Hippocampal formation (tissue), 2 donors: ENCODE data around the gene RPS6KA2.
"Not testable (repeated sequence)": the region's sequence is repeated elsewhere in the genome, so short reads cannot be mapped to it uniquely, and the experiment has no call there.

Source experiments
- DNase-seq, 2 donors: peaks; one replicate each; lab custom pipeline; 2025; lab: John Stamatoyannopoulos, UW

The RPS6KA2 gene

DNA sequence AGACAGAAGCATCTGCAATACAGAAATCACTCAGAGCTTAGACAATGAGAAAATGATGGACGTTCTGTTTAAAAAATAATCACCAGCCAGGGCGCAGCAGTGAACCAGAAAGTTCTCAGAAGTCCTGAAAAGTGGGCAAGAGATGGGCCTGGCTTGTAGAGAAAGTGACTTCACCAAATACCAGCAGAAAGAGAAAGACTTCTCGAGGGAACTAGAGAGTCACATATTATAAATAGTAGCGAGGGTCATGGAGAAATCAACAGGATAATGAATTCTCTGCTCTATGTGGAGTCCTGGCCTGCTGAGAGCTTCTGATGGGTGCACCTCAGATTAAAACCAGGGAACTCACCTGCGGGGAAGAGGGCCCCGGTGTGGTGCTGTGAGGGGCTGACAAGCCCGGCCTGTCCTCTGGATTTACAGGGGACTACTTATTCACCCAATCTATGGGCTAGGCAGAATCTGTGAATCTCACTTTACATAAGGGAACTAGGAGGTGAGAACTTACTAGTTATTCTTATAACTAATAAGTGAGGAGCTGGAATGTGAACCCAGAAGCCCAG, 35.0 kb downstream of the RPS6KA2 start:
- no peak for DNase-seq

DNA sequence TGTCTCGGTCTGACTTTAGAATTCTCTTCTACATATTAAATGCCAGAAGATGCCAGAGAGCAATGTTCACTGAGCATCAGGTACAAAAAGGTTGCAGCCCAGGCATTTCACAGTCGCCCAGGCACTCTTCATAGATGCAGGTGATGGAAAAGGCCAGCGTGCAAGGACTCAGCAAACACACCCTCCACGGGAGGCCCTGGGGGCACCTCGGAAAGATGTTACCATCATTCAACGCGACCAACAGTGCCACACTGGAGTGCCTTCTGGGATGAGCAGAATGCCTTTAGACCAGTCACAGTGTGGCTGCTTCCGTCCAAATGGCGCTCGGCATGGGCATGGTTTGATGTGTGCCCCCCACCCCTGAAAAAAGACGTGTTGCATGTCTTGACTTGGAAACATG, 36.0 kb downstream of the RPS6KA2 start:
- no peak for DNase-seq

GRCh38 chr6:166589786-166590574, 37.1 kb downstream of the RPS6KA2 start:
- DNase-seq: no peak

DNA sequence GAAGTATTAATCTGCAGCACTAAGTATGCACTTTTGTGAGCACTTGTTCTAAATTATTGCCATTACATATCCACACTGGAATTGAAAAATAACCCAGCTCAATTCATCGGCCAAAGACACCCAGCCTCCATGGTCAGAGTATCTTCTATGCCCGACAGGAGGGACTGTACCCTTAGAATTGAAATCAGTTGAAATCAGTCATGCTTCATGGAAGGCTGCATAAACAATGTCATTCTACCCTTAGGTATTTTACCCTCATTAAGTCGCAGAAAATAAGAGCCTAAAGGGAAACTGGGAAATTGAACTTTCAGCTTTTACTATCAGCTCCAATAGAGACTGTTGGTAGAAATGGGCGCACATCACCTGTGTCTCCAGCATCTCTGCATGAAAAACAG, 37.7 kb downstream of the RPS6KA2 start:
- no peak for DNase-seq

DNA sequence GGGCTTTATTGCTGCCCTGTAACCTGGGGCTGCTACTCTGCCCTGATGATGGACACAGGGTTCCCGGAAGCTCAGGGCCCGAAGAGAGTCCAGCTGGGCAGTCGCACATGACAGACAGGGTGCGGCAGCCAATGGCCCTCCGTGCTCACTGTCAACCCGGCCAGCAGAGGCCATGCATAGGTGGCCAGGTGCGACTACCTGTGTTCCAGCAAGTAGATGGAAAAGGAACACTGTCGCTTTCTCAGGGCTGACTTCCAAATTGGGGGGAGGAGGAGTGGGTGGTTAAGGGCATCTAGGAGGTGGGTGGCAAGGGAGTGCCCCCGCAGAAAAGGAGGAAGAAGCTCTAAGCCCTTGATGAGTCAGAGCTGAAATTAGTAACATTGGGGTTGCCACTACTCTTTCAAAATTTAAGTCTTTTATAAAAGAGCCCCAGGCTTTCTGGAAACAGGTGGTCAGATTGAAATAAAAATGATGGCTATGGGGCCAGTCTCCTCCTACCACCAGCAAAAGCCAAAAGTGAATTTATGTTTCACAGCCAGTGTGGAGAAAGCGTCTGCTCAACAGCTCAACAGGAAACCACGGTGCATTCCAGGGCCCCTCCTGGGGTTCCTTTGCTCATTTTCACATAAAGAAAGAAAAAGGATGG, 38.2 kb downstream of the RPS6KA2 start:
- DNase-seq: no peak

- no peak for DNase-seq
Observed at GRCh38 chr6:166587631-166588413, 39.2 kb downstream of the RPS6KA2 start.

GRCh38 chr6:166586424-166587156, 40.5 kb downstream of the RPS6KA2 start, which contains the start of gene RAMACL:
RAMACL (minus strand) TSS chr6:166586678; CDS start chr6:166586477, 201 bp downstream.
- DNase-seq: no peak

- DNase-seq: no peak
Observed at GRCh38 chr6:166584853-166585429, 42.1 kb downstream of the RPS6KA2 start.

- DNase-seq: no peak
Observed at GRCh38 chr6:166584155-166584554, 42.9 kb downstream of the RPS6KA2 start.

GRCh38 chr6:166583230-166583965, 43.7 kb downstream of the RPS6KA2 start:
- no peak for DNase-seq

DNA sequence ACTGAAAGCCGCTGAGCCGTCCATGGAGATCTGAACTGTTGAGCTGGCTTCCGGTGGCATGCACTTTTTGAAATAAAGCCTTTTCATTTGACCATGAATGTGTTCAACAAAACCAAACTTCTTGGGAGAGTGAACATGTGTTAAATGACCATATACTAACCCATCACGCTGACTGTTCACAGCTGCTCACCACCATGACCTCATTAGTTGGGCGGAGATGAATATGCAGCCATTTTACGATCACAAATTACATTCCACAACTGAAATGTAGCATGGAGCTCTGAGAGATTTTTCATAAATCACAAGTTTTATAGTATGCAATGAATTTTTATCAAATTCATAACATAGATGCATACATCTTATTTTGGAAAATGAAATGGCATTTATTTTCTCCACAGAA, 44.8 kb downstream of the RPS6KA2 start:
- no peak for DNase-seq

DNA sequence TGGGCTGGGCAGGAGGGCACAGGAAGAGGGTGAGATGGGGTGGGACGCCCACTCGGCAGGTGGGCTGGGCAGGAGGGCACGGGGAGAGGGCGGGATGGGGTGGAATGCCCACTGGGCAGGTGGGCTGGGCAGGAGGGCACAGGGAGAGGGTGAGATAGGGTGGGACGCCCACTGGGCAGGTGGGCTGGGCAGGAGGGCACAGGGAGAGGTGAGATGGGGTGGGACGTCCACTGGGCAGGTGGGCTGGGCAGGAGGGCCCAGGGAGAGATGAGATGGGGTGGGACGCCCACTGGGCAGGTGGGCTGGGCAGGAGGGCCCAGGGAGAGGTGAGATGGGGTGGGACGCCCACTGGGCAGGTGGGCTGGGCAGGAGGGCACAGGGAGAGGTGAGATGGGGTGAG, 45.2 kb downstream of the RPS6KA2 start:
- DNase-seq: not testable (repeated sequence)

- DNase-seq: no peak
Observed at GRCh38 chr6:166581091-166581511, 46.0 kb downstream of the RPS6KA2 start.

GRCh38 chr6:166580076-166581050, 46.7 kb downstream of the RPS6KA2 start:
- DNase-seq: no peak

GRCh38 chr6:166579237-166579850, 47.7 kb downstream of the RPS6KA2 start:
- DNase-seq: no peak

DNA sequence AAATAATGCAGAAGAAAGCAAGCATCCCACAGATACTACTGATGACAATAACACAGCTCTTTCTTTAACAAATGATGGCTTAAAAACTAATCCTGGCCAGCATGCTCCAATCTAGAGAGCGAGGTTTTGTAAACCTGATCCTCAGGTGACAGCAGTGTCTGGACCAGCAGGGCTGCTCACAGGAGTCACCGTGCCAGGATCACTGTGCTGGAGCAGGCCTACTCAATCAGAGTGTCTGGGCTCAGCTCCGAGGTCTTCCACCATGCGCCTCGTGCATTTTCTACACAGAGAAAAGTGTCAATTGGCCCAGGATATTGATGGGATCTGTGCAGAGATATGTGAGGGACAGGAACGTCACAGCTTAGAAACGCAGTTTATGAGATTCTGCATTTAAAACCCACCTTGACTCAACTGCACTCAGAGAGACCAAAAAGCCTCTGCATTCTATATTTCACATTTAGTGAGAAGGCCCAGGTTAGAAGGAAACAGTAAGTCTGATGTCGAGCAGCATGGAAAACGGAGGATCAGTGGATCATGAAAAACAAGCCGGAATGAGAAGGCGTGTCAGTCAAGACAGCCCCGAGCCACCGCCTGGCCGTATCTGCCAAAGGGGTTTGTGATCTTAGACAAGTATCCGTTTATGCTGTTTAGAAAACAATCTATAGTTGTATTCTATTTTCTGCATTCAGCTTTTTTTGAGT, 48.4 kb downstream of the RPS6KA2 start:
- no peak for DNase-seq

- no peak for DNase-seq
Observed at GRCh38 chr6:166575205-166575604, 51.8 kb downstream of the RPS6KA2 start.
